OCI-LY3 (cell line): ENCODE results near the gene ZNF500.

ENCODE experiments used
- CTCF ChIP-seq: fragments of 200-600, 300-600 bp; sonication (generic); IDR thresholded peaks from 2 replicates; pipeline ENCODE4 v1.5.1; 2014; ENCODE audit warnings: antibody characterized with exemption, low read length, low read depth
- EZH2phosphoT487 ChIP-seq: fragments of 200-600 bp; shearing (Covaris generic); IDR thresholded peaks from 2 replicates; pipeline ENCODE4 v1.6.1; 2018; ENCODE audit warnings: antibody characterized with exemption, mixed run types, low read depth

- no peak for TF ChIP-seq CTCF
- no peak for TF ChIP-seq EZH2phosphoT487
Measured at GRCh38 chr16:4733747-4734062, 33.3 kb downstream of the ZNF500 start.
